HL-60 (cell line): ENCODE results near the gene ENTPD1.

Source experiments
- GABPA ChIP-seq: IDR thresholded peaks from 2 replicates; pipeline ENCODE4 v1.6.1; 2012; ENCODE audit warnings: low read depth
- POLR2AphosphoS5 ChIP-seq: IDR thresholded peaks from 2 replicates; pipeline ENCODE4 v1.6.1; 2012; ENCODE audit warnings: low read depth
- TF ChIP-seq, protein P1 (sequence below): IDR thresholded peaks from one replicate; pipeline ENCODE4 v1.5.1; 2011; ENCODE audit warnings: low read length, control low read depth, inconsistent platforms; ENCODE audit not compliant: insufficient read depth
- TF ChIP-seq, protein P2 (sequence below): IDR thresholded peaks from 2 replicates; pipeline ENCODE4 v1.6.1; 2012; ENCODE audit warnings: low read depth; ENCODE audit not compliant: insufficient replicate concordance

GRCh38 chr10:95789902-95790301 is 33.9 kb downstream of the ENTPD1 start:
- TF ChIP-seq, protein P1, sequence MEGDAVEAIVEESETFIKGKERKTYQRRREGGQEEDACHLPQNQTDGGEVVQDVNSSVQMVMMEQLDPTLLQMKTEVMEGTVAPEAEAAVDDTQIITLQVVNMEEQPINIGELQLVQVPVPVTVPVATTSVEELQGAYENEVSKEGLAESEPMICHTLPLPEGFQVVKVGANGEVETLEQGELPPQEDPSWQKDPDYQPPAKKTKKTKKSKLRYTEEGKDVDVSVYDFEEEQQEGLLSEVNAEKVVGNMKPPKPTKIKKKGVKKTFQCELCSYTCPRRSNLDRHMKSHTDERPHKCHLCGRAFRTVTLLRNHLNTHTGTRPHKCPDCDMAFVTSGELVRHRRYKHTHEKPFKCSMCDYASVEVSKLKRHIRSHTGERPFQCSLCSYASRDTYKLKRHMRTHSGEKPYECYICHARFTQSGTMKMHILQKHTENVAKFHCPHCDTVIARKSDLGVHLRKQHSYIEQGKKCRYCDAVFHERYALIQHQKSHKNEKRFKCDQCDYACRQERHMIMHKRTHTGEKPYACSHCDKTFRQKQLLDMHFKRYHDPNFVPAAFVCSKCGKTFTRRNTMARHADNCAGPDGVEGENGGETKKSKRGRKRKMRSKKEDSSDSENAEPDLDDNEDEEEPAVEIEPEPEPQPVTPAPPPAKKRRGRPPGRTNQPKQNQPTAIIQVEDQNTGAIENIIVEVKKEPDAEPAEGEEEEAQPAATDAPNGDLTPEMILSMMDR: no peak
- TF ChIP-seq GABPA: no peak
- TF ChIP-seq, protein P2, sequence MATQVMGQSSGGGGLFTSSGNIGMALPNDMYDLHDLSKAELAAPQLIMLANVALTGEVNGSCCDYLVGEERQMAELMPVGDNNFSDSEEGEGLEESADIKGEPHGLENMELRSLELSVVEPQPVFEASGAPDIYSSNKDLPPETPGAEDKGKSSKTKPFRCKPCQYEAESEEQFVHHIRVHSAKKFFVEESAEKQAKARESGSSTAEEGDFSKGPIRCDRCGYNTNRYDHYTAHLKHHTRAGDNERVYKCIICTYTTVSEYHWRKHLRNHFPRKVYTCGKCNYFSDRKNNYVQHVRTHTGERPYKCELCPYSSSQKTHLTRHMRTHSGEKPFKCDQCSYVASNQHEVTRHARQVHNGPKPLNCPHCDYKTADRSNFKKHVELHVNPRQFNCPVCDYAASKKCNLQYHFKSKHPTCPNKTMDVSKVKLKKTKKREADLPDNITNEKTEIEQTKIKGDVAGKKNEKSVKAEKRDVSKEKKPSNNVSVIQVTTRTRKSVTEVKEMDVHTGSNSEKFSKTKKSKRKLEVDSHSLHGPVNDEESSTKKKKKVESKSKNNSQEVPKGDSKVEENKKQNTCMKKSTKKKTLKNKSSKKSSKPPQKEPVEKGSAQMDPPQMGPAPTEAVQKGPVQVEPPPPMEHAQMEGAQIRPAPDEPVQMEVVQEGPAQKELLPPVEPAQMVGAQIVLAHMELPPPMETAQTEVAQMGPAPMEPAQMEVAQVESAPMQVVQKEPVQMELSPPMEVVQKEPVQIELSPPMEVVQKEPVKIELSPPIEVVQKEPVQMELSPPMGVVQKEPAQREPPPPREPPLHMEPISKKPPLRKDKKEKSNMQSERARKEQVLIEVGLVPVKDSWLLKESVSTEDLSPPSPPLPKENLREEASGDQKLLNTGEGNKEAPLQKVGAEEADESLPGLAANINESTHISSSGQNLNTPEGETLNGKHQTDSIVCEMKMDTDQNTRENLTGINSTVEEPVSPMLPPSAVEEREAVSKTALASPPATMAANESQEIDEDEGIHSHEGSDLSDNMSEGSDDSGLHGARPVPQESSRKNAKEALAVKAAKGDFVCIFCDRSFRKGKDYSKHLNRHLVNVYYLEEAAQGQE: no peak
- TF ChIP-seq POLR2AphosphoS5: no peak
